H9 (cell line): ENCODE measurements around the gene PLEKHN1. TPM values are rescaled to one million over a fixed set of nuclear protein-coding genes. Genes with fewer than 3 reads are reported as not detected.

Experiments
- DNase-seq: peaks from one replicate; pipeline ENCODE4 v3.0.0-alpha.2; 2017
- H2AFZ ChIP-seq: one replicate; pipeline ENCODE4 v1.6.1; 2013; ENCODE audit warnings: mild to moderate bottlenecking, low read length, control low read depth, moderate library complexity
- H2AK5ac ChIP-seq: 2 replicates; pipeline ENCODE4 v1.6.1; 2013; ENCODE audit warnings: low read length, control low read depth, mixed read lengths; ENCODE audit not compliant: insufficient read length
- H2BK120ac ChIP-seq: one replicate; pipeline ENCODE4 v1.6.1; 2013; ENCODE audit warnings: low read depth, mild to moderate bottlenecking, low read length, control low read depth, inconsistent platforms; ENCODE audit not compliant: poor library complexity, severe bottlenecking
- H2BK12ac ChIP-seq: 2 replicates; pipeline ENCODE4 v1.6.1; 2013; ENCODE audit warnings: low read length, control low read depth, mixed read lengths, low read depth; ENCODE audit not compliant: insufficient read length
- H2BK15ac ChIP-seq: 2 replicates; pipeline ENCODE4 v1.6.1; 2013; ENCODE audit warnings: low read depth, low read length, control low read depth
- H2BK20ac ChIP-seq: one replicate; pipeline ENCODE4 v1.6.1; 2013; ENCODE audit warnings: low read depth, mild to moderate bottlenecking, low read length, control low read depth, inconsistent platforms; ENCODE audit not compliant: poor library complexity, severe bottlenecking
- H2BK5ac ChIP-seq: 2 replicates; pipeline ENCODE4 v1.6.1; 2013; ENCODE audit warnings: low read length, control low read depth, mixed read lengths; ENCODE audit not compliant: insufficient read length
- H3K14ac ChIP-seq: 2 replicates; pipeline ENCODE4 v1.6.1; 2013; ENCODE audit warnings: low read length, control low read depth; ENCODE audit not compliant: insufficient read depth
- H3K18ac ChIP-seq: 2 replicates; pipeline ENCODE4 v1.6.1; 2013; ENCODE audit warnings: low read depth, mild to moderate bottlenecking, mixed read lengths, low read length, control low read depth; ENCODE audit not compliant: insufficient read length
- H3K23ac ChIP-seq: 2 replicates; pipeline ENCODE4 v1.6.1; 2013; ENCODE audit warnings: low read length, control low read depth, mixed read lengths, low read depth; ENCODE audit not compliant: insufficient read length
- H3K23me2 ChIP-seq: 2 replicates; pipeline ENCODE4 v1.6.1; 2013; ENCODE audit warnings: low read depth, mild to moderate bottlenecking, mixed read lengths, low read length, control low read depth; ENCODE audit not compliant: insufficient read length, poor library complexity, severe bottlenecking
- H3K27ac ChIP-seq: 2 replicates; pipeline ENCODE4 v1.5.1; 2013; ENCODE audit warnings: low read length, control low read depth, mixed read lengths, low read depth; ENCODE audit not compliant: insufficient read length
- H3K27me3 ChIP-seq: 2 replicates; pipeline ENCODE4 v1.6.1; 2013; ENCODE audit warnings: low read length, control low read depth, inconsistent platforms; ENCODE audit not compliant: insufficient read depth
- H3K4ac ChIP-seq: 2 replicates; pipeline ENCODE4 v1.6.1; 2013; ENCODE audit warnings: low read depth, mild to moderate bottlenecking, control low read depth, inconsistent platforms, low read length, moderate library complexity
- H3K4me1 ChIP-seq: 2 replicates; pipeline ENCODE4 v1.6.1; 2013; ENCODE audit warnings: low read length, control low read depth, inconsistent platforms; ENCODE audit not compliant: insufficient read depth
- H3K4me2 ChIP-seq: 2 replicates; pipeline ENCODE4 v1.6.1; 2013; ENCODE audit warnings: low read length, control low read depth, mixed read lengths; ENCODE audit not compliant: insufficient read length, insufficient read depth
- H3K56ac ChIP-seq: 2 replicates; pipeline ENCODE4 v1.6.1; 2013; ENCODE audit warnings: low read depth, mild to moderate bottlenecking, mixed read lengths, low read length, control low read depth; ENCODE audit not compliant: insufficient read length
- H3K79me1 ChIP-seq: 2 replicates; pipeline ENCODE4 v1.6.1; 2013; ENCODE audit warnings: low read depth, mild to moderate bottlenecking, moderate library complexity, low read length, control low read depth, inconsistent platforms; ENCODE audit not compliant: insufficient read depth, poor library complexity, severe bottlenecking
- H3K79me2 ChIP-seq: 2 replicates; pipeline ENCODE4 v1.6.1; 2013; ENCODE audit warnings: low read length, control low read depth, inconsistent platforms; ENCODE audit not compliant: insufficient read depth
- H3K9ac ChIP-seq: 2 replicates; pipeline ENCODE4 v1.6.1; 2013; ENCODE audit warnings: low read length, control low read depth, mixed read lengths; ENCODE audit not compliant: insufficient read length; ENCODE audit errors: extremely low read depth
- H3K9me3 ChIP-seq: one replicate; pipeline ENCODE4 v1.6.1; 2013; ENCODE audit warnings: low read depth, low read length, inconsistent platforms; ENCODE audit not compliant: control insufficient read depth
- H3T11ph ChIP-seq: one replicate; pipeline ENCODE4 v1.6.1; 2013; ENCODE audit warnings: mild to moderate bottlenecking, low read length, control low read depth, inconsistent platforms
- H4K20me1 ChIP-seq: one replicate; pipeline ENCODE4 v1.6.1; 2013; ENCODE audit not compliant: control insufficient read depth, insufficient read length, insufficient read depth
- H4K5ac ChIP-seq: 2 replicates; pipeline ENCODE4 v1.6.1; 2013; ENCODE audit warnings: low read depth, mild to moderate bottlenecking, mixed read lengths, low read length, control low read depth; ENCODE audit not compliant: insufficient read length
- H4K8ac ChIP-seq: replicated peaks from 2 replicates; pipeline ENCODE4 v1.6.1; 2013; ENCODE audit warnings: low read length, control low read depth, mixed read lengths, low read depth; ENCODE audit not compliant: insufficient read length
- H4K91ac ChIP-seq: 2 replicates; pipeline ENCODE4 v1.6.1; 2013; ENCODE audit warnings: low read depth, mild to moderate bottlenecking, moderate library complexity, mixed read lengths, low read length, control low read depth; ENCODE audit not compliant: insufficient read length
- H3K27ac Mint-ChIP-seq, 3 experiments: 2 replicates in 2 of 3; 3 replicates in 1 of 3; pipeline ENCODE4 v1.8.0; 2020 to 2021; ENCODE audit warnings: mixed read lengths in 3 of 3, mild to moderate bottlenecking in 1 of 3, moderate library complexity in 1 of 3
- H3K27me3 Mint-ChIP-seq: 2 replicates; pipeline ENCODE4 v1.8.0; 2021; ENCODE audit warnings: low read depth, mild to moderate bottlenecking, moderate library complexity, mixed read lengths
- H3K36me3 Mint-ChIP-seq, 3 experiments: 2 replicates in 2 of 3; 3 replicates in 1 of 3; pipeline ENCODE4 v1.8.0; 2020 to 2021; ENCODE audit warnings: low read depth in 3 of 3, mixed read lengths in 3 of 3; ENCODE audit not compliant: insufficient read depth in 1 of 3
- H3K4me1 Mint-ChIP-seq, 2 experiments: 2 replicates each; pipeline ENCODE4 v1.8.0; 2020; ENCODE audit warnings: mixed read lengths in 2 of 2
- H3K4me3 Mint-ChIP-seq, 2 experiments: 2 replicates in 1 of 2; 3 replicates in 1 of 2; pipeline ENCODE4 v1.8.0; 2020 to 2021; ENCODE audit warnings: mild to moderate bottlenecking in 2 of 2, mixed read lengths in 2 of 2, moderate library complexity in 1 of 2
- H3K9me3 Mint-ChIP-seq, 2 experiments: 2 replicates in 1 of 2; 3 replicates in 1 of 2; pipeline ENCODE4 v1.8.0; 2020; ENCODE audit warnings: mild to moderate bottlenecking in 2 of 2, mixed read lengths in 2 of 2, moderate library complexity in 1 of 2
- CTCF ChIP-seq: fragments of 200-600 bp; sonication (generic); conservative IDR thresholded peaks from 3 replicates; pipeline ENCODE4 v1.8.0; 2021; ENCODE audit warnings: antibody characterized with exemption, mild to moderate bottlenecking
- WGBS: extraction: QIAGEN DNeasy Blood & Tissue Kit; methylation state at CpG from one replicate; pipeline ENCODE4 v1.1.7; 2013; ENCODE audit warnings: missing lambda C conversion rate, low lambda C conversion rate, mixed read lengths; ENCODE audit not compliant: insufficient read length; ENCODE audit errors: extremely low coverage; 5-methylcytosine and 5-hydroxymethylcytosine counted together
- total RNA-seq: library from RNA; stranded (reverse); gene quantifications from 2 replicates; pipeline ENCODE4 v1.2.1, GENCODE V29; 2021

Gene PLEKHN1
- total RNA-seq, 1 experiment from 2014 or later = 3.0 TPM

- peak; percentile 89 for DNase-seq
- Histone ChIP-seq H2BK15ac (no peak within 1 kb of the TSS), H3K4me2 (peak within 1 kb of the TSS; percentile 54), H3K27me3 (no peaks in the 10 kb centered on the region), H4K20me1 (no peaks in the 10 kb centered on the region), H3T11ph (no peak within 1 kb of the TSS), H3K4me1 (no peaks in the 10 kb centered on the region), H3K79me1 (no peaks in the 10 kb centered on the region), H2BK120ac (no peak within 1 kb of the TSS), H3K23ac (no peak within 1 kb of the TSS), H2AK5ac (no peak within 1 kb of the TSS), H2BK12ac (no peak within 1 kb of the TSS), H3K27ac (peak within 1 kb of the TSS; percentile 10), H3K23me2 (peaks cover 9% of the 10 kb centered on the region), H4K5ac (no peak within 1 kb of the TSS), H3K79me2 (no peaks in the 10 kb centered on the region), H3K56ac (no peak within 1 kb of the TSS), H3K9me3 (no peaks in the 10 kb centered on the region), H4K8ac (no peak within 1 kb of the TSS), H2BK20ac (no peak within 1 kb of the TSS), H2AFZ (no peak within 1 kb of the TSS), H2BK5ac (no peak within 1 kb of the TSS), H3K18ac (peak within 1 kb of the TSS; percentile 84), H3K14ac (peak within 1 kb of the TSS; percentile 77), H4K91ac (no peak within 1 kb of the TSS), H3K4ac (no peak within 1 kb of the TSS; the same call in 1 of the 2 replicates), H3K9ac (peak within 1 kb of the TSS; percentile 53)
- Mint-ChIP-seq H3K27me3 (peaks cover 22% of the 10 kb centered on the region), H3K4me3 (peak within 1 kb of the TSS; percentile 79 to 85), H3K9me3 (peaks cover 0 to 7% of the 10 kb centered on the region in 2 experiments; a peak in 3 of 5 replicates), H3K36me3 (no peaks in the 10 kb centered on the region; a peak in 1 of 7 replicates), H3K4me1 (peaks cover 19 to 29% of the 10 kb centered on the region in 2 experiments), H3K27ac (peak within 1 kb of the TSS in 2 of 3 experiments; percentile 94 to 97; a peak in 4 of 7 replicates)
- TF ChIP-seq CTCF = no peak
- WGBS = no CpG with 5 or more reads among the region's 30 CpGs
Observed at GRCh38 chr1:1013105-1013921, 47.0 kb downstream of the PLEKHN1 start, which contains the start of gene ISG15. TSS of gene ISG15 (plus strand) at chr1:1013497. CDS start at chr1:1013574, 77 bp downstream.
